HepG2 (cell line): ENCODE measurements around the gene CDC42SE2.

ENCODE experiments used
- FIP1L1 ChIP-seq: fragments of 200-400 bp; formaldehyde crosslinking; IDR thresholded peaks from 2 replicates; pipeline ENCODE4 v1.6.1; 2018; ENCODE audit warnings: low read depth, mild to moderate bottlenecking, low read length, moderate library complexity, borderline replicate concordance; ENCODE audit not compliant: insufficient read depth
- GABPA ChIP-seq, 2 experiments: IDR thresholded peaks; 2 replicates each; pipeline ENCODE4 v1.6.1; 2011 to 2016; ENCODE audit warnings: low read depth in 2 of 2, low read length in 1 of 2, missing biosample characterization in 1 of 2, missing genetic modification characterization in 1 of 2
- KDM5A ChIP-seq: fragments of 200-600 bp; sonication (generic); IDR thresholded peaks from 2 replicates; pipeline ENCODE4 v1.7.0; 2018; ENCODE audit warnings: antibody characterized with exemption, mild to moderate bottlenecking, low read length, borderline replicate concordance
- MAX ChIP-seq: IDR thresholded peaks from 2 replicates; pipeline ENCODE4 v1.6.1; 2012; ENCODE audit warnings: inconsistent platforms
- MTA1 ChIP-seq: sonication (generic); formaldehyde crosslinking; IDR thresholded peaks from 2 replicates; pipeline ENCODE4 v1.4.0; 2020; ENCODE audit warnings: missing genetic modification reagents, mild to moderate bottlenecking, borderline replicate concordance
- NFYB ChIP-seq: sonication (generic); formaldehyde crosslinking; IDR thresholded peaks from 2 replicates; pipeline ENCODE4 v1.4.0; 2020; ENCODE audit warnings: missing genetic modification reagents
- SMAD3 ChIP-seq: sonication (generic); formaldehyde crosslinking; IDR thresholded peaks from 2 replicates; pipeline ENCODE4 v1.4.0; 2020; ENCODE audit warnings: missing genetic modification reagents
- ZSCAN21 ChIP-seq: sonication (generic); formaldehyde crosslinking; IDR thresholded peaks from 2 replicates; pipeline ENCODE4 v1.8.0; 2022; ENCODE audit warnings: mild to moderate bottlenecking, missing genetic modification reagents, moderate library complexity, borderline replicate concordance

- TF ChIP-seq FIP1L1 (no peak), MTA1 (CRISPR knock-in tag) (no peak), SMAD3 (CRISPR knock-in tag) (no peak), ZSCAN21 (CRISPR knock-in tag) (no peak), MAX (no peak), GABPA (IDR thresholded peaks at IDR 0.05; ENCODE audit: low read depth, low read length) (no peak), GABPA (CRISPR knock-in tag; IDR thresholded peaks at IDR 0.05; ENCODE audit: low read depth) (no peak), NFYB (CRISPR knock-in tag) (no peak), KDM5A (no peak)
These were observed 24.5 kb downstream of the CDC42SE2 start for GRCh38 chr5:131288328-131288727.
